Superior temporal gyrus (tissue), 1 donor: ENCODE measurements around the gene POLA1.

Source experiments
- DNase-seq: peaks from one replicate; pipeline ENCODE4 v3.0.0-alpha.2; 2016; ENCODE audit errors: extremely low spot score

POLA1 gene

DNA sequence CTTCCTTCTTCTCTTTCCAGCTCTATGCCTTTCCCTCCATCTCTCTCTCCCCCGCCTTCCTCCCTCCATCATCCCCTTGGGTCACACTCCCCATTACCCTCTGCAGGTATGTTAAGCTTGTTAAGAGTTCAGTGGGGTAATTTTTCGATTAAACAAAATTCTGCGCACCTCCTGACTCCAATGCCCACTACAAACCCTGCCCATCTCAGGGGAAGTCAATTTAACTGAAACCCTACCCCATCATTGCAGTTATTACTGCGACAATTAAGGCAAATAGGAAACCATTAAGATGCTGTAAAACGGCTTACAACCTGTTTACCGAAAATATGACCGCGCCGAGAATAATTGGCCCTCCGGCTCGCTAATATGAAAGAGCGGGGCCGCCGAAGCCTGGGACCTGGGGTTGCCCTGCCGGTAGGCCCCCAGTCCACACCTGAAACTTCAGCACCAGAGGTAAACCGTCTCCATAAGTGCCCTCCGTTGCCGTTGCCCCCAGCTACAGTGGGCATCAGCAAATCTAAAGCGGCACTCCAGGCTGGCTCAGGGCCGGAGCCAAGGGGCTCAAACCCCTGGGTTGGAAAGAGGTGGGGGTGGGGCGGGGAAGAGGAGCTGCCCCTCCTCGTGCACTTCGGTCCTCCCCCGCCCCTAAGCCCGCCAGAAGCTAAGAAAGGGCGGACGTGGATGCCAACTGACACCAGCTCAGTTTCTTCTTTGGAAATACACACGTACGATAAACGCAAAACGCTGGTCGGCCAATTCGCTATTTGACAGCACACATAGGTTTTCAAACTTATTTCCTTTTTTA, 317.3 kb downstream of the POLA1 start:
- no peak for DNase-seq

DNA sequence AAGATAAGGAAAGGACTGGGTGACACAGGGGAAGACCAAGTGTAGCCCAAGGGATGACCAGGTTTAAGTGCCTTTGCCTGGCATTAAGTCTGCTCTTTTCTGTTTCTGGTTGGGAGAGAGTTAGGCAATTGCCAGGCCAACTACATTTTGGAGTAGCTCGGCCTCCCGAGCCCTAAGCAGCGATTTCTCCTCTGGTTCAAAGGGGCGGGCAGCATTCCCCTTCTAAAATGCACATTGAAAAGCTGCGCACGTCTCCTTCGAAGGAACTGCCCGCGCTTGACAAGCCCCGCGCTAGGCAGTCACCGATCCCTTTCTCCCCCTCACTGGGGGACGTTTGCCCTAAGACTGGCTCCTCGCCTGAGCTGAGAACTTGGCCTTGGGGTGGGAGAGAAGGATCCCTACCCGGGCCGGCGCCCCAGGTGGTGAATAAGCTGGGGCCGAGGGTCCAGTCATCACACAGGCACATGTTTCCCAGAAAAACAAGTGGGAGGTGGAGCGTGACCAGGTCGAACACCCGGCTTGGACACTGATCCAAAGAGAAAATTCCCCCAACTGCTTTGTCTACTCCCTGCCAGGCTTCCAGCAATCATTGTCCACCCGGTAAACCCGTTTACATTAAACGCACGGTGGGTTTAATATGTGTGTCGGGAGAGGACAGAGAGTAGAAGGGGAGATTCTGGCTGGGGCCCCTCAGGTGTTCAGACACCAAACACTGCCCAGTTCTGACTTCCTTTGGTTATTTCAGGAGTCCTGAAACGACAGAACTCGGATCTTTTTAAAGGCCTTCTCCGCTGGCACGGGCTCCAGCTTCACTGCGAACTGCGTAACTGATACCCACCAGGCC, 318.1 kb downstream of the POLA1 start:
- DNase-seq: no peak

DNA sequence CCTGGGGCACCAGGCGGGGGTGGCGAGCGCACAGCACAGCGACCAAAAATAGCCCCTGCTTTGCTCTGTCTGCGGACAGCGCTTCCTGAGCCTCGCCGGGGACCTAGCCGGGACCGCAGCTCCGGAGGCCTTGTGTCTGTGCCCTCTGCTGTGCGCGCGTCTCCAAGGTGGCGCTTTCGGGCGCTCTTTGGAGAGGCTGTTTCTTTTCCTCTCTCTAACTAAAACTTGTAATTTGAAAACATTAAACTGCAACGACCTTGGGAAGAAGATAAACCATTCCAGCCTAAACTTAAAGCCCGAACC, 318.7 kb downstream of the POLA1 start:
- DNase-seq: no peak

DNA sequence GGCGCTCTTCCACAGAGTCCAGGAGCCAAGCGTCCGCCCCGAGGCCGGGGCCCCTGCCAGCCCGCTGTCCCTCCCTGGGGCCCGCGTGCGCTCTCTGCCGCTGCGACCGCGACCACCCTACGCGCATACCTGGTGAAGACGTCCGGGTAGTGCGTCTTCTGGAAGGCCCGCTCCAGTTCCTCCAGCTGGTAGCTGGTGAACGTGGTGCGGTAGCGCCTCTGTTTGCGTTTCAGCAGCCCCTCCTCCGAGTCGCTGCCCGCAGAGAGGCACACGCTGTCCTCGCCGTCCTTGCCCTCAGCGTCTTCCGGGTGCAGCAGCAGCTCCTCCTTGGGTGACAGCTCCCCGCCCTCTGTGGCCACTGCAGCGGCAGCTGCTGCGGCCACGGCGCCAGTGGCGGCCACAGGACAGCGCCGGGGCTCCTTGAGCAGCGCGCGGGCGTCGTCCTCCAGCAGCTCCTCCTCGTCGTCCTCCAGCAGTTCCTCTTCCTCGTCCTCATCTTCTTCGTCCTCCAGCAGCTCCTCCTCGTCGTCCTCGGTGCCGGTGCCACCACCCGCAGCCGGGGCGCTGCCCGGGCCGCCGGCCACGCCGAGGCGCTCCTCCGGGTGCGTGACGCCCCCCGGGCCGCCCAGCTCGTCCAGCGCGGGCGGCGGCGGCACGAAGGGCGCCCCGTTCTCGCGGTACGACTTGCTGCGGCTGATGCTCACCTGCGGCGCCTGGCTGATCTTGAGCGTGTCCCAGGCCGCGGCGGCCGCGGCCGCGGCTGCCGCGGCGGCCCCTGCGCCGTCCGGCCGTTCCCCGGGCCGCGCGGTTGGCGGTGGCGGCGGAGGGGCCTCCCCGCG, 319.3 kb downstream of the POLA1 start:
- DNase-seq: no peak

DNA sequence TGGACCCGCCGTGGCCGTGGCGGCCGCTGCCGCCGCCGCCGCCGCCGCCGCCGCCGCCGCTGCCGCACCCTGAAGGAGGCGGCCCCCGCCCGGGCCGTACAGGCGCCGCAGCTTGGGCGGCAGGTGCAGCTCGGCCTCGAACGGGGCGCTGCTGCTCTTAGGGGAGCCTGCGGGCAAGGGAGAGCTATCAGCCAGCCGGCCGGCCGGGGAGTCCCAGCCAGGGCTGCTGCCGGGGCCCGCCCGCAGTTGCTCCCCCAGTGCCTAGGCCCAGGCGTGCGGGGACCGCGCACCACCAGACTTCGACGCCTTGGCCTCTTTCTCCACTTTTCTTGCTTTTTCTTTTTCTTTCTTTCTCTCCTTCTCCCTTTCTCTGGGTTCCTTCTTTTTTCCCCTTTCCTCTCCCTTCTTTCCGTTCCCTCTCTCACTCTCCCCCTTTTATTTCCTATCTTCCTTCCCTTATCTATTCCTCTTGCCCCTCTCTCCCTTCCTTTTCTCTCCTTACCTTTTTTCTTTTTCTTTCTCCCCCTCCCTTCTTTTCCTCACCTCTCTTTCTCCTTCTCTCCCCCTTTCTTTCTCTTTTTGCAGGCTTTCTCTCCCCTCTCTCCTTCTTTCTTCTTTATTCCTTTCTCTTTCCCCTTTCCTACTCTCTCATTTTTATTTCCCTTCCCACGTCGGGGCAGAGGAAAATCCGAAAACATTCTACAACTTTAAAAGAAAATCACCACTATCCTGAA, 320.1 kb downstream of the POLA1 start:
- no peak for DNase-seq

DNA sequence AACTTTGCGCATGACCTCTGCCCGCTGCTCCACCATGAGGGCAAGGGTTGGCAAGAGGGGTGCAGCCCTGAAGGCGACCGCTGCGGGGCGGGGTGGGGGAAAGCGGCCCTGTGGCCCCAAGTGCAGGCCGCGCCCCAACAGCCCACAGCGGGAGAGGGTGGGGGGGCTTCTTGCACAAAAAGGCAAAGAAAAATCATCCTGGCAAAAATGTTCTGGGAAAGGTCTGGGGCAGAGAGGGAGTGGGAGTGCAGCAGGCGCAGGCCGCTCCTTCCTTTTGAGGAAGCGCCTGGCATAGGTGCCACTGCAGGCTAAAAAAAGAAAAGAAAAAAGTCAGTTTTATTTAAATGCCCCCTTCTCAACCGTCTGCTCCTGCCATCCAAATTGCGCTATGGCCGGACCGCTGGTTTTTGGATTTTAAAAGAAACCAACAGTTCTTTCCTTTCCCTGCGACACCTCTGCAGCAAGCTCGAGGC, 320.7 kb downstream of the POLA1 start:
- no peak for DNase-seq

DNA sequence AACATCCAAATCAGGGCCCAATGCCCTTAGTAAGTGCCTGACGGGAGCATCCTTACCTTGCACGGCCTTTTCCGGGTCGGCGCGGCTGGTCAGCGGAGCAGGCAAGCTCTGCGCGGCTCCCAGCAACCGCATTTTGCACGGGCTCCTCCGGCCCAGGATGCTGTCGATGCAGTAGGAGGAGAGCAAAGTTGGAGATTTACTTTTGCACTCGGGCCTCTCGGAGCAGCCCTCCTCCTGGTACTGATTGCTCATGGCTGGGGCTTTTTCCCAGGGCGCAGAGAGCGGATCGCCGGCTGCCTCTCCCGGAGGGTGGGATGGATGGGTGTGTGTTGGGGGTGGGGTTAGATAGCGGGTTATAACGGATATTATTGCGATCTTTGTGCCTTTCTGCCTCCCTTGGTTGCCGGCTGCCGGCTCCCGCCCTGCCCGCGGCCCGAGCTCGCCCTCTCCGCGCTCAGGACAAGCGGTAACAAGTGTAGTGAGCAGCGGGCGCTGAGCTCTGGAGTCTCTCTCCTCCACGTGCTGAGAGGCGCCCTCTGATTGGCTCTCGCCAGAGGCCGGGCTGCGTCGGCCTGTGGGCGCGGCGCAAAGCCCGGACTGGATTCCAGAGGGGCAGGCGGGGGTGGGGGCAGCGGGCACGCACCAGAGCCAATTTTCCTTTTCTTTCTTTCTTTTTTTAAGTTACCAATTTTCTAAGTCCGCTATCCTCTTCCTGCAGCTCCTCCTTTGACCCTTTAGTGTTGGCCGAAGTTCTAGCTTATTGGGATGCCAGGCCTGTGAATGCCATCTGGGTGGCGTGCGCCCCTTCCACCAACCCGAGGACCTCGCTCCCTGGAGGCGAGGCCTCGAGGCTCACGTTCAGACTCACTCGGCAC, 322.0 kb downstream of the POLA1 start, which contains the start of gene ARX:
ARX (minus strand) TSS at position 480 of the 875 bp plus-strand sequence; CDS start at position 252, 228 bp downstream.
- DNase-seq: peak; percentile 53

DNA sequence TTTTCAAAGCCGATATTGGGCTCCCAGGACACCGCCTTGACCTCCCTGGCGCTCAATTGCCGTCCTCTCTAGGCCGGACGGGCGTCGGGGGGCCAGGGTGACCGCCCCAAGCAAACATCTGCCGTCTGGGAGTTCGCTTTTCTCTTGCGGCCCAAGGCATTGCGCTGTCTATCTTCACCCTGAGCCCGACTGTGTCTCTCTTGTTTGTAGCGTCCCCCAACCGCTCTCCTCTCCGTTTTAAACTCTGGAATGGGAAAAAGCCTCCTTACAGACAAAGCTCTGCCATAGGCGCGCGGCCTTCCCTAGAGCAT, 322.6 kb downstream of the POLA1 start:
- no peak for DNase-seq

DNA sequence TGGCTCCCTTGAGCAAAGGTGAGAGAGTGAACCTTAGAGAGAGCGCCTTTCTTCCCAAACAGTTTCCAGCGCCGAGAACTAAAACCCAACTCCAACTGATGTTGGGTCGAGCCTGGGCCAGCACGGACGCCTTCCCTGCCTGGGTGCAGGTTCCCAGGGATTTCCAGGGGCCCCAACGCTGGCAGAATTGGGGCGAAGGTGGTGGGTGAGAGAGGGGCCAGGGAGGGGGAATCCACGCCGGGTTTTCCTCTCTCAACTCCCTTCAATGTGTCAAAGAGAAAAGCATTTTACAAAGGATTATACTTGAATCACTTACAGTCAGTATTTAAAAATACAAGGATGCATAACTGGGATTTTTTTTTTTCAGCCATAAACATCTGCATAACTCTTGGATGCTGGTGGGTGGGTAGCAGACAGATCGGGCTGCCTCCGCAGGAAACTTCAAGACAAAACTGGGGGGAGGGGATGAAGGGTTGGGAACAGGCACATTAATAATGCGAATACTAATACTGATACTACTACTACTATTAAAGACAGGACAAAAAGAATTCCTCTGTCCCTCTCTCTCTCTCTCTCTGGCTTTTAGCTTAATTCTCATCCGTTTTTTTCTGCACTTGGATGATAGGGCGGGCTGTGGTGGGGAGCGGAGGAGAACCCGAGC, 323.4 kb downstream of the POLA1 start:
- DNase-seq: no peak

DNA sequence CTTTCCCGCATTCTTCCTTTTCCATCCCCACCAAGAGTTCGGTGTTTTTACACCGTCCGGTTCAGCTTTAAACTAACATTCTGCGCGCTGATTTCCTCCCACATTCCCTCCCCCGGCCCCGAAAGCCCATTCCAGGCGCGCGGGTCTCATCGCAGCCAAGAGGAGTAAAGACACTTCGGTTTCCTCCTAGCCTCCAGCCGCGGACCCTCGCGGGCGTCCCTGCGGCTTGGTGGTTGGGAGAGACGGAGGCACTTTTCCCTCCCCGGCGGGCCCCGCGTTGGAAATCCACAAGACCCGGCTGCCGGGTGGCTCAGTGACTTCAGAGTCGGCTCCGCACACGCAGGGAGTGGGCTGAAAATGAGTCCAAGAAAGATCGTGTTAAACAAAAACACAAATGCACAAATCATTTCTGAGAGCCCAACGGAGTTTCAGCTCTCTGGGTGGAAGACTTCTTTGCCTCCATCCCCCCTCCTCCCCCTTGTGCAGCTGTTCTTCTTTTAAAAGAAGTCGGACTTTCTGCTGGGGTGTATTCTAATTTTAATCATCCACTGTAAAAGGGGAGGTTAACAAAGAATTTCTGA, 324.0 kb downstream of the POLA1 start:
- DNase-seq: no peak

DNA sequence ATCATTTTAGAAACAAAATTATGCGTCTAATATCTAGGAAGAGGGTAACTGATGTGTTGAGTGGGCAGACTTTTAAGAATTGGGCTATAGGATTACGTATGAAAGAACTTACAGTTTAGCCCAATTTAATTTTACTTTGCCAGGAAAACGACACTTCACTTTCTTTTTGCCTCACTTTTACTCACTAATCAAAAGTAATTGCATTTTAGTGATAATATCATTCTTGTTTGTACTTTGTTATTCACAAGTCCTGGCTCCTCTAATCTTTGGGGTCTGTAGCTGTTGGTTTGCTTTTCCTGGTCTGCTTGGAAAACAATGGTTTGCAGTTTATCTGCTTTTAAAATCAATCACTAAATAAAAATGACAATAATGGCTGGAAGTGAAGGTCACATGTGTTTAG, 325.0 kb downstream of the POLA1 start:
- no peak for DNase-seq

DNA sequence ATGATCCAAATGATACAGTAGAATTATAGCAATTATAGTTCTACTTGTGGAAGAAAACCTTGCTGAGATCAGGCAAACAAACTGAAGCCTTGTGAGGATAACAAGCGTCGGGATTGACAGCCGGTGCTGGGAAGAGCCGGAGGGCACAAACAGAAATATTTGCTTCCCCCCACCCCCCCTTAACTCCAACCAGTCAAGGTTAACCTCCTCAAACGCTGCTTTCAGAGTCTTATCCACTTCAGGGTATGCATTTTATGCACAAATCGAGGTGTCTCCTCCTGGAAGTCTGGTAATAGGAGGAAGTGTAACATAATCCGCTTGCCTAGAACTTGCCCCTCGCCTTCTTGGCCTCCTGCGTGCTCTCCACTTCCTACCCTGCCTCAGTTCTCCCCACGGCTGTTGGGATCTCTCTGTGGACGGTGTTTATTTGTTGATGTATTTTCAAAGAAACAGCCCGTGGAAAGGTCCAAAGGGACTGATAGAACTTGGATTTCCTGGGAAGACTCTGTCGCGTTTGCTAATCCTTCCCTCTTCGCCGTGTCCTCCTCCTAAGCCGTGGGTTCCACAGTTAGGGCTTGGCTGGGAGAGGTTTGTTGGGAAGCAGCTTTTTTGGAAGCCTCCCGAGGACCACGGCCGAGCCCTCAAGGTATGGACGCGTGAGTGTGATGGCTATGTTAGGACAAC, 326.1 kb downstream of the POLA1 start:
- DNase-seq: no peak

DNA sequence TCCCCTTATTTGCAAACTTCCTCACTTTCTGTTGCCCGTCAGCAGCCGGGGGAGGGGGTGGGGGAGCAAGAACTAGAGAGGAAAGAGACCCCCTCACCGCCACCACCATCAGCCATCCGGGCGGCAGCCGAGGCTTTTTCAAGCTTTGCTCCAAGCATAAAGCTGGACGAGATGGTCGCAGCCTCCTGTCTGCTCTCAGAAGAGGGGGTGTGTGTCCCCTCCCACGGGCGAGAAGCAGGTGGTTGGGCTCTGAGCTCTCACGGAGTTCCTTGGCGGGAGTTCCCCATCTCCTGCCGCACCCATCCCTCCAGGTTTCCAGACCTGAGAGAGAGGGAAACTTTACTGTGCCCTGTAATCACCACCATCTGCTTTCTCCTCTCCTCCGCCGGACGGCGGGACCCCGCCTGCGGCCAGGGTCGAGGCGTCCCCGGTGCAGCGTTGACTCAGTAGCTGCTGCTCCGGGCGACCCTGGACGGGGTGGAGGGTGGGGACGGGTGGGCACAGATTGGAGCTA, 326.7 kb downstream of the POLA1 start:
- no peak for DNase-seq

DNA sequence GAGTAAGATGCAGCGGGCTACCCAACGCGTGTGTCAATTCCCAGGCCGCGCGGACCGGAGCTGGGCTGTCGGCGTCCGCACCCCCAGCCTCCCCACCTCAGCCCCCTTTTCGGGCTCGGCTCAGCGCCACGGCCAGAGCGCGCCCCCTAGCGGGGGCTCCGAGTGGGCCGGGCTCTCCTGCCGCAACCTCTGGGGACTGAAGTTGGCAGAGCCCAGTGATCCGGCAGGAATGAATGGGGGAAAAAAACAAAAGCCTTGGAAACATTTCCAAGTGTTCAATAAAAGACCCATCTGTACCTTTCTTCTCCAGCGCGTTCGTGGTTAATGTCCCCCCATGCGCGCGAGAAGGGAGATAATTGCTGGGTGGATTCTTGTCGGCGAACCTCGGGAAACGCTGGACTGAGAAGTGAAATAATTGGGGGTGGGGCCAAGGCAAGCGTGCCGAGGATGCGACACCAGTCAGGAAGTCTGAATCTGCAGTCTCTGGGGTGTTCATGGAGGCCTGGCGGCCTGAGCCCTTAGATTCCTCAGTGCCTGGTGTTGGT, 327.3 kb downstream of the POLA1 start:
- no peak for DNase-seq

DNA sequence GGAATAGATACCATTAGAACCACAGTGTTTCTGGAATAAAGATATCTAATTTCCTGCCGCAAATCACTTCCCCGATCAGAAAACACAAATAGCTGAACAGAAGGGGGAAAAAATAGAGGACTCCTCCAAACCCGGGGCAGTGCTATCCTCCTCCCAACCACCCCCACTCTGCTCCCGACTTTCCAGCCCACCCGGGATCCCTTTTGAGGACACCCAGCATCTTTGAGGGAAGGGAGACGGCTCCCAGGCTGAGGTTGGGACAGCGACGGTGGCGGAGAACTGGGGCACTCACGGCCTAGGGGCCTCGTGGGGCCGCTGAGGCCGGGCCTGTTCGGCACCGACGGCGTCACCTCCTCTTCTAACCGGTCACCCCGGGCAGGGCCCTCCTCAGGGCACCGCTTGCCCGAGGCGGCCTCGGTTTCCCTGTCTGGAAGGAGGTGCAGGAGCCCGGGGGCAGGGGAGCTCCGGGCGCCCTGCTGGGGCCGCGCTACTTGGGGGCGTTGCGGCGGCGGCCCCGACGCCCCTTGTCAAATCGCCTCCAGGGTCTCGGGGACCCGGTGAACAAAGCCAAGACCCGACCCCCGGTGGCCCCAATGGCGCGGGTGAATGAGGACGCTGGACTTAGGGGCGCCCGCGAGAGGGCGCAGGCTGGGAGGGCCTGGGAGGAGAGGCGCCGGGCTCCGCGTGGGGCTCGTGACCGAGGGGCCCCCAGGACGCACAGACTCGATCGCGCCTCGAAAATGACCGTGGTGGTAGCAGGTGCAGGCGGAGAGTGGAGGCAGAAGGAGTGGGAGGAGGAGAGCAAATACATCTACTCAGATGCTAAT, 329.0 kb downstream of the POLA1 start:
- DNase-seq: no peak

DNA sequence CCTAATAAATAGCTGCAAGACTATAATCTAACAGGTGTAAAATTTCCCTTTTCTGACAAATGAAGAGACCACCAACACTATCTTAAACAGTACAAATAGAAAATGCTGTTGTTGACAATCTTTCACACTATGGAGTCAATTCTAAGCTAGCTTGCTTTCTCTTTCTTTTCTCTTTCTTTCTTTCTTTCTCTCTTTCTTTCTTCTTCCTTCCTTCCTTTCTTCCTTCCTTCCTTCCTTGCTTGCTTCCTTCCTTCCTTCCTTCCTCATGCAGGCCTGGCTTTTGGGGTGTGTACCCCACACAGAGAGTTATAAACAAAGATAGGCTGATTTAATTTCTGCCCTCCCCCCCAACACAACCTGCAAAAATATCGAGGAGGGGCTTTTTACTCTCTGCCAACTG, 330.2 kb downstream of the POLA1 start:
- no peak for DNase-seq

DNA sequence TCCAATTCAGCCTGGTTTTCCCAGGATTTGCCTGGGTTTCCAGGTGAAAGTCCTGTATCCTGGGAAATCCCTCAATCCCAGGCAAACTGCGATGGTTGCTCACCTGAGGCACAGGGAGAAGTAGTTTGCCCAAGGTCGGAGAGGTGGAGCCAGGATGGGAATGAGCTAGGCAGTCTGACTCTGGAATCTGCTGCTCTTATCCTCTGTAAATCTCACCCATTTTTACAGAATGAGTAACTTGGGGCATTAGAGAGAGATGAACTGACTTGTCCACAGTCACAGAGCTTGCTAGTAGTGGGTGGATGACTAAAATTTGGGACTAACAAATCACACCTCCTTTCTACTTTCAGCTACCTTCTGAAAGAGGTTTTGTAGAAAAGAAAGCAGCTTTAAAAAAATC, 331.9 kb downstream of the POLA1 start:
- no peak for DNase-seq

DNA sequence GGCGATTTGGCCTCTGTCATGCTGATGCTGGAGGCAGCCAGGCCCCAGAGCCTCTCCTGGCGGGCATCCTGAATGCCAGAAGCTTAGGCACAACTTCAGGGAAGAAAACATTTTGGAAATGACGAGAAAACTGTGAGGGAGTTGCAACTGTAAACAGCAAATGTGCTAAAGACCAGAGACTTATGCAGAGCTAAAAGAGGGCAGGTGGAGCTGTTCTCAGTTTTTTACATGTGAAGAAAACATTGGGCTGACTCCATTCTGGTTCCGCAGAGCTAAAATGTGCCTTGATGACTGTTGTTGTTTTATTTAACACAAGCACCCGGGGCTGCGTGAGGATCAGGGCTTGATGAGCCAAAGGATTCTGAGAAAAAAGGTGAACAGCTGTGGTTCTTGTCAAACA, 332.9 kb downstream of the POLA1 start:
- no peak for DNase-seq
